NCI-H82 treated with DMSO at 0.1 percent for 48 hours (cell line): Measurements from ENCODE around the gene FGGY.
"Not testable (repeated sequence)": the region's sequence is repeated elsewhere in the genome, so short reads cannot be mapped to it uniquely, and the experiment has no call there.

Source experiments
- DNase-seq: peaks from one replicate; lab custom pipeline; 2025; ENCODE audit not compliant: unreplicated experiment; lab: John Stamatoyannopoulos, UW

FGGY gene

GRCh38 chr1:59346429-59346828, 49.5 kb downstream of the FGGY start:
- no peak for DNase-seq

GRCh38 chr1:59349101-59349500, 52.2 kb downstream of the FGGY start:
- DNase-seq, result no peak

GRCh38 chr1:59350521-59350920, 53.6 kb downstream of the FGGY start:
- peak; percentile 87 for DNase-seq

GRCh38 chr1:59352065-59352464, 55.2 kb downstream of the FGGY start:
- no peak for DNase-seq

GRCh38 chr1:59353453-59353852, 56.6 kb downstream of the FGGY start:
- no peak for DNase-seq

- DNase-seq, result not testable (repeated sequence)
Measured at GRCh38 chr1:59354239-59354638, 57.3 kb downstream of the FGGY start.

- DNase-seq, result no peak
Measured at GRCh38 chr1:59354709-59355337, 57.9 kb downstream of the FGGY start.

GRCh38 chr1:59355361-59355760, 58.5 kb downstream of the FGGY start:
- DNase-seq, result no peak

- DNase-seq, result no peak
Measured at GRCh38 chr1:59356627-59357026, 59.7 kb downstream of the FGGY start.

GRCh38 chr1:59357645-59358320, 60.9 kb downstream of the FGGY start:
- DNase-seq, result no peak

- DNase-seq, result no peak
Measured at GRCh38 chr1:59359325-59359724, 62.4 kb downstream of the FGGY start.

- no peak for DNase-seq
Measured at GRCh38 chr1:59360170-59360569, 63.3 kb downstream of the FGGY start.

- no peak for DNase-seq
Measured at GRCh38 chr1:59360729-59361128, 63.8 kb downstream of the FGGY start.

- DNase-seq, result no peak
Measured at GRCh38 chr1:59361766-59362165, 64.9 kb downstream of the FGGY start.

- no peak for DNase-seq
Measured at GRCh38 chr1:59364037-59364436, 67.1 kb downstream of the FGGY start.

- no peak for DNase-seq
Measured at GRCh38 chr1:59366346-59366745, 69.5 kb downstream of the FGGY start.

GRCh38 chr1:59367301-59368007, 70.6 kb downstream of the FGGY start:
- peak; percentile 63 for DNase-seq

- no peak for DNase-seq
Measured at GRCh38 chr1:59368008-59368670, 71.2 kb downstream of the FGGY start.

GRCh38 chr1:59375321-59376220, 78.7 kb downstream of the FGGY start:
- DNase-seq, result no peak

GRCh38 chr1:59377350-59377904, 80.5 kb downstream of the FGGY start:
- no peak for DNase-seq
